B cell (primary cell): ENCODE data around the gene BMP6. TPM values are rescaled to one million over a fixed set of nuclear protein-coding genes. Genes with fewer than 3 reads are reported as not detected.

Source experiments
- ATAC-seq: fragments of 200-7000 bp; cut with Tn5 transposase; one replicate; pipeline ENCODE4 v1.10.0; 2021; ENCODE audit warnings: low read depth, mild to moderate bottlenecking, moderate number of reproducible peaks, moderate library complexity
- CTCF ChIA-PET: fragments of 350-600 bp; sonication (Branson Sonifier 250); formaldehyde crosslinking; loops from one replicate; lab custom pipeline; 2021; ENCODE audit warnings: antibody characterized with exemption, inconsistent platforms; lab: Charles Lee
- POLR2A ChIA-PET: fragments of 350-600 bp; sonication (Branson Sonifier 250); formaldehyde crosslinking; loops from one replicate; lab custom pipeline; 2021; ENCODE audit warnings: antibody characterized with exemption; lab: Charles Lee
- DNase-seq: peaks from one replicate; pipeline ENCODE4 v3.0.0; 2013
- H2AFZ ChIP-seq: 2 replicates; pipeline ENCODE4 v1.6.1; 2012; ENCODE audit warnings: mild to moderate bottlenecking, low read depth, low read length; ENCODE audit not compliant: insufficient read depth, poor library complexity, severe bottlenecking
- H3K27ac ChIP-seq, 2 donors: 1 replicate in 1 of 2; 2 replicates in 1 of 2; pipeline ENCODE4 v1.5.1; 2012 to 2013; ENCODE audit warnings: low read length in 2 of 2, mild to moderate bottlenecking in 2 of 2, moderate library complexity in 1 of 2
- H3K27me3 ChIP-seq, 4 experiments: fragments of 200-600 bp in 1 of 4; sonication (generic) in 1 of 4; replicated peaks in 1 of 4; 1 replicate in 2 of 4; 2 replicates in 2 of 4; pipeline versions ENCODE4 v1.6.1 to v1.7.0; 2013 to 2016; ENCODE audit warnings: low read length in 3 of 4, mild to moderate bottlenecking in 2 of 4, mixed read lengths in 1 of 4, moderate library complexity in 1 of 4; ENCODE audit not compliant: insufficient read depth in 4 of 4, control insufficient read depth in 3 of 4; ENCODE audit errors: control extremely low read depth in 1 of 4
- H3K36me3 ChIP-seq, 2 experiments: replicated peaks in 1 of 2; 1 replicate in 1 of 2; 2 replicates in 1 of 2; pipeline versions ENCODE4 v1.6.1 to v1.7.1; 2013; ENCODE audit warnings: low read length in 1 of 2; ENCODE audit not compliant: insufficient read depth in 2 of 2, control insufficient read depth in 1 of 2; ENCODE audit errors: control extremely low read depth in 1 of 2, extremely low read depth in 1 of 2
- H3K4me1 ChIP-seq, 2 donors: fragments of 200-600 bp in 1 of 2; sonication (generic) in 1 of 2; 1 replicate in 1 of 2; 2 replicates in 1 of 2; pipeline versions ENCODE4 v1.5.1 to v1.6.1; 2013 to 2017; ENCODE audit warnings: low read length in 2 of 2; ENCODE audit not compliant: control insufficient read depth in 2 of 2, insufficient read depth in 2 of 2
- H3K4me2 ChIP-seq: replicated peaks from 2 replicates; pipeline ENCODE3; 2012; ENCODE audit warnings: mild to moderate bottlenecking, low read depth, low read length; ENCODE audit not compliant: poor library complexity, severe bottlenecking
- H3K4me3 ChIP-seq, 5 experiments: fragments of 200-600 bp in 1 of 5; sonication (generic) in 1 of 5; 1 replicate in 3 of 5; 2 replicates in 2 of 5; pipeline versions ENCODE4 v1.5.1 to v1.7.0; 2011 to 2016; ENCODE audit warnings: low read length in 4 of 5, mild to moderate bottlenecking in 4 of 5, low read depth in 2 of 5, control low read depth in 1 of 5, moderate library complexity in 1 of 5; ENCODE audit not compliant: insufficient read depth in 1 of 5; ENCODE audit errors: control extremely low read depth in 1 of 5, extremely low read depth in 1 of 5
- H3K79me2 ChIP-seq: fragments of 200-600 bp; sonication (generic); one replicate; pipeline ENCODE4 v1.6.0; 2016; ENCODE audit warnings: low read length; ENCODE audit not compliant: control insufficient read depth, insufficient read depth
- H3K9ac ChIP-seq: fragments of 200-600 bp; sonication (generic); 2 replicates; pipeline ENCODE4 v1.6.1; 2017; ENCODE audit warnings: mild to moderate bottlenecking, low read length, moderate library complexity
- H3K9me3 ChIP-seq, 3 donors: one replicate each; pipeline versions ENCODE4 v1.6.1 to v1.7.1; 2013; ENCODE audit warnings: low read length in 2 of 3; ENCODE audit not compliant: control insufficient read depth in 2 of 3, insufficient read depth in 1 of 3; ENCODE audit errors: control extremely low read depth in 1 of 3
- H4K20me1 ChIP-seq: 2 replicates; pipeline ENCODE4 v1.6.0; 2012; ENCODE audit warnings: mild to moderate bottlenecking, low read length; ENCODE audit not compliant: insufficient read depth, control insufficient read depth, poor library complexity, severe bottlenecking
- H3K27ac Mint-ChIP-seq: one replicate; pipeline ENCODE4 v1.8.0; 2021; ENCODE audit warnings: mixed read lengths
- H3K27me3 Mint-ChIP-seq: one replicate; pipeline ENCODE4 v1.8.0; 2021; ENCODE audit warnings: mixed read lengths
- H3K4me1 Mint-ChIP-seq: one replicate; pipeline ENCODE4 v1.8.0; 2021; ENCODE audit warnings: mixed read lengths
- H3K4me3 Mint-ChIP-seq: one replicate; pipeline ENCODE4 v1.8.0; 2021; ENCODE audit warnings: mixed read lengths
- H3K9me3 Mint-ChIP-seq: one replicate; pipeline ENCODE4 v1.8.0; 2022; ENCODE audit warnings: mixed read lengths; ENCODE audit not compliant: insufficient read depth
- CTCF ChIP-seq: fragments of 200-600 bp; IDR thresholded peaks from one replicate; pipeline ENCODE4 v1.8.0; 2022; ENCODE audit warnings: antibody characterized with exemption, mild to moderate bottlenecking
- EZH2 ChIP-seq: IDR thresholded peaks from 2 replicates; pipeline ENCODE4 v1.6.1; 2012; ENCODE audit warnings: borderline replicate concordance, low read depth, mild to moderate bottlenecking, moderate library complexity, low read length; ENCODE audit not compliant: insufficient read depth, poor library complexity, severe bottlenecking
- WGBS: methylation state at CpG from one replicate; pipeline ENCODE4 v1.1.5; 2013; ENCODE audit warnings: missing lambda C conversion rate; ENCODE audit not compliant: insufficient coverage; 5-methylcytosine and 5-hydroxymethylcytosine counted together
- intact Hi-C: fragments of 100-400 bp; cut with micrococcal nuclease; formaldehyde crosslinking; loops from one replicate; pipeline ENCODE4 v1.10.0; 2022
- polyA plus RNA-seq: library from polyadenylated mRNA; depleted of rRNA; stranded (reverse); fragments of >200 nt; gene quantifications from 2 replicates; pipeline ENCODE4 v1.2.3, GENCODE V29; 2012
- total RNA-seq, 2 donors: library from RNA; stranded (reverse); fragments of 120-200 nt in 1 of 2; gene quantifications; 1 replicate in 1 of 2; 2 replicates in 1 of 2; pipeline versions ENCODE4 v1.2.3 to v1.2.4, GENCODE V29; 2013 to 2022

The BMP6 gene
- total and polyA plus RNA-seq, 2 donors (not counting 1 experiment from before 2014, with no cell fraction given) = 0.43 to 2.9 TPM

DNA sequence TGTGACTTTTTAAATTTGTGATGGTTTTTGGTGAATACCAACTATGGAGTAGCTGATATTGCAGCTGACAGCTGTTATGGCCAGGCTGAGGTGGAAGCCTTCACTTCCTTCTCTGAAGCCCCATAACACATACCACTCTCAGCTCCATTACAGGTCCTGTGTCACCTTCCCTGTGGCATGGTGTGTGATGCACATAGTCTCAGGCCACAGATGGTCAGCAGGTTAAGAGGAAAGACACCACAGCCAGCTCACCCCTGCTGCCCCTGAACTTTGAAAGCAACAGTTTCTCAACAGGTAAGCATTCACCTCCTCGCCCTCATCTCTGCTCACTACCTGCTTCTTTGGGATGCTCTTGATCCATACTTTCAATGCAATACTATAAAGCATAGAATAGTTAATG is 177.0 kb downstream of the BMP6 start:
- WGBS = no CpG with 5 or more reads among the region's 1 CpG
- no peaks in the 10 kb centered on the region for H3K27me3 ChIP-seq
- DNase-seq (no peak), ATAC-seq (no peak)
- CTCF ChIA-PET = interaction anchor here (1.4 kb wide), 1 partner anchor 89 kb away, joined by 4 read pairs; no protein-coding TSS in a partner anchor
- peaks cover 25% of the 10 kb centered on the region for H4K20me1 ChIP-seq
- intact Hi-C loops = no loop called here
- TF ChIP-seq CTCF (no peak), EZH2 (no peak)
- no peak overlapping the region for H3K4me3 ChIP-seq
- H3K36me3 ChIP-seq = peaks cover 1 to 63% of the 10 kb centered on the region in 2 experiments
- no peak overlapping the region for H3K4me3 Mint-ChIP-seq
- no peaks in the 10 kb centered on the region for H3K9me3 Mint-ChIP-seq
- no peak overlapping the region for H3K27ac Mint-ChIP-seq
- H3K79me2 ChIP-seq = peaks cover 11% of the 10 kb centered on the region
- no peaks in the 10 kb centered on the region for H3K9me3 ChIP-seq
- H3K27ac ChIP-seq = no peak overlapping the region
- H3K4me1 Mint-ChIP-seq = peaks cover 47% of the 10 kb centered on the region
- H3K4me1 ChIP-seq = peaks cover 10 to 36% of the 10 kb centered on the region in 2 donors
- POLR2A ChIA-PET = no interaction called here
- no peak overlapping the region for H3K9ac ChIP-seq
- no peak overlapping the region for H3K4me2 ChIP-seq
- H3K27me3 Mint-ChIP-seq = no peaks in the 10 kb centered on the region
- H2AFZ ChIP-seq = no peak overlapping the region

DNA sequence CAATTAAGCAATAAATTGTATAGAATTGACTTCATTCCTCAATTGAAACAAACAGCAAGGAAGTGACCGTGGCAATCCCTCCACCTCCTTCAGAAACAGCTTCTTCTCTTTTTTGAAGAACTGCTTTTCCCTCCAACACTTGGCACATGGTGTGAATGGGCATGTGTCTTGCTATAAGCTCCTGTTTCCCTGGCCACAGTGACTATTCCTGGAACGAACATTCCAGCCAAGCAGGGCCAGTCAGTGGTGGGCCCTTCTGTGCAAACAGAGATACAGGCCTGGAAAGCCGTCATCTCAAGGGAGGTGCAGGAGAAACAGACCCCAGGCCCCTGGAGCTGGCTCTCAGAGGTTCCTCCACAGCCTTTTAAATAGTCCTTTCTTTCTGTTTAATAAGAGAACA is 177.8 kb downstream of the BMP6 start:
- Mint-ChIP-seq H3K9me3 (no peaks in the 10 kb centered on the region), H3K27me3 (no peaks in the 10 kb centered on the region), H3K4me3 (no peak overlapping the region), H3K4me1 (peaks cover 45% of the 10 kb centered on the region), H3K27ac (no peak overlapping the region)
- Histone ChIP-seq H4K20me1 (peaks cover 28% of the 10 kb centered on the region), H3K4me3 (no peak overlapping the region), H3K27ac (no peak overlapping the region), H3K4me1 (peaks cover 10 to 39% of the 10 kb centered on the region in 2 donors), H3K79me2 (peaks cover 16% of the 10 kb centered on the region), H3K36me3 (peaks cover 1 to 57% of the 10 kb centered on the region in 2 experiments), H3K4me2 (no peak overlapping the region), H2AFZ (no peak overlapping the region), H3K9me3 (no peaks in the 10 kb centered on the region), H3K9ac (no peak overlapping the region), H3K27me3 (no peaks in the 10 kb centered on the region)
- WGBS = 96% methylated on average over 2 of the region's 3 CpGs
- no peak for TF ChIP-seq CTCF
- no peak for TF ChIP-seq EZH2
- DNase-seq (no peak), ATAC-seq (no peak)
- ChIA-PET POLR2A (no interaction called here), CTCF (interaction anchor here (1.0 to 1.4 kb wide), 2 partner anchors 22 to 89 kb away, joined by 3 to 4 read pairs; no protein-coding TSS in a partner anchor)
- intact Hi-C loops = no loop called here
